Fibroblast of mammary gland (primary cell): ENCODE data around the gene SNX7.

Experiments
- DNase-seq: peaks from one replicate; pipeline ENCODE4 v3.0.0-alpha.2; 2010; ENCODE audit warnings: low read depth
- H3K4me3 ChIP-seq: 2 replicates; pipeline ENCODE4 v1.5.1; 2011; ENCODE audit warnings: low read depth, mild to moderate bottlenecking, low read length, moderate library complexity; ENCODE audit not compliant: control insufficient read depth
- CTCF ChIP-seq: conservative IDR thresholded peaks from 2 replicates; pipeline ENCODE4 v1.5.1; 2011; ENCODE audit warnings: low read depth, low read length, inconsistent platforms; ENCODE audit not compliant: control insufficient read depth, insufficient read depth

Gene SNX7

DNA sequence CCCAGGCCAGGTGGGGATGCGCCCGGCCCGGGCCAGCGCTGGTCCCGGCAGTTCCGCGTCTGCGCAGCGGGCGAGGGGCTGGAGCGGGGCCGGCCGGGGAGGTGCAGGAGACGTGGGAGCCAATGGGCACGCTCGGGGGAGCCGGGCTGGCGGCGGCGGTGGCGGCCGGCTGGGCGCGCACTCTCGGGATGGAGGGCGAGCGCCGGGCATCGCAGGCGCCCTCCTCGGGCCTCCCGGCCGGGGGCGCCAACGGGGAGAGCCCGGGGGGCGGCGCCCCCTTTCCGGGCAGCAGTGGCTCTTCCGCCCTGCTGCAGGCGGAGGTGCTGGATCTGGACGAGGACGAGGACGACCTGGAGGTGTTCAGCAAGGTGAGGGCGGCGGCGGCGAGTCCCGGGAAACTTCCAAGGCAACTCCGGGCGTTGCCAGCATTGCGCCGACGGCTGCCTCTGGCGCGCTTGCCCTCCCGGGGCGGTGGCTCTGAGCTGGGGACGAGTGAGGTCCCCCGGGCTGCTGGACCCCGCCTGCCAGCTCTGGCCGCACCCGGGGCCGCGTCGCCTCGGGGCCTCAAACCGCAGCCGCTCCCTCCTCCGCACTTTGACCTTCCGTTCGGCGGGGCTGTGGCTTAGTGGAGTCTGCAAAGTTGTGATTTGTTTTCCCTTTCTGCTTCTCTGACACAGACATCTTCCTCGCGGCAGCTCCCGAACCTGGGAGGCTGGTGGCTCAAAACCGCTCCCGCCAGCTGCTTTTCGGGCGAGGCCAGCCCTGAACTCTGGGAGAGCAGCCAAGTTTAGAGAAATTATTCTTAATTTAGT is at the start of gene SNX7:
SNX7 (plus strand) TSS at position 178 of the 812 bp plus-strand sequence; CDS start at position 189, 11 bp downstream.
- peak within 1 kb of the TSS; percentile 78 for H3K4me3 ChIP-seq
- no peak for TF ChIP-seq CTCF
- peak; percentile 59 for DNase-seq

DNA sequence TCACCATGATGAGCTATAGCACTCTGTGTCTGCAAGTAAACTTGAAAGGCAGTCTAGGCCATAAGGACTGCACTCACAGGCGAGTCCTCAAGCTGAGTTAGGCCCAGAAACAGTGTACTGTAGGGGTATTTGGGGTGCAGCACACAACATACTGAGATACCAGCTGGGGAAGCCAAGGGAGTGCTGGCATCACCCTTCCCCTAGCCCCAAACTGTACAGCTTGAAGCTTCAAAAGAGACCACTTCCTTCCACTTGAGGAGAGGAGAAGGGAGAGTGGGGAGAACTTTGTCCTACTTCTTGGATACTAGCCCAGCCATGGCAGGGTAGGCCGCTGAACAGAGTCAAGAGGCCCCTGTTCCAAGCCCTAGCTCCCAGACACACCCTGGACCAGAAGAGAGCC is 24.2 kb upstream of the SNX7 start:
- no peak for TF ChIP-seq CTCF
- no peak overlapping the region for H3K4me3 ChIP-seq
- DNase-seq, result no peak

- H3K4me3 ChIP-seq, result no peak overlapping the region
- no peak for DNase-seq
- TF ChIP-seq CTCF, result no peak
Observed at GRCh38 chr1:98638185-98638584, 23.3 kb upstream of the SNX7 start.

DNA sequence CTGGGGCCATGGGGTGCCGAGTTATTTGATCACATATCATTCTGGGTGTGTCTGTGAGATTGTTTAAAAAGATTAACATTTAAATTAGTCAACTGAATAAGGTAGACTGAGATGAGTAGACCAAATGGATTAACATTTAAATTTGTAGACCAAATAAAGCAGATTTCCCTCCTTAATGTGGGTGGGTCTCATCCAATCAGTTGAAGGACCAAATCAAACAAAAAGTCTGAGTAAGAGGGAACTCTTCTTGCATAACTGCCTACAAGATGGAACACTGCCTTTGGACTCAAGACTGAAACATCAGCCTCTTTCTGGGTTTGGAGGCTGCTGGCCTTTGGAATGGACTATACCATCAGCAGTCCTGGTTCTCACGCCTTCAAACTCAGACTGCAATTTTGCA is 17.0 kb upstream of the SNX7 start:
- H3K4me3 ChIP-seq, result no peak overlapping the region
- DNase-seq, result no peak
- TF ChIP-seq CTCF, result no peak

- TF ChIP-seq CTCF, result no peak
- H3K4me3 ChIP-seq, result no peak overlapping the region
- DNase-seq, result no peak
Observed at GRCh38 chr1:98651116-98651632, 10.3 kb upstream of the SNX7 start.

- peak; percentile 50 for DNase-seq
- no peak overlapping the region for H3K4me3 ChIP-seq
- no peak for TF ChIP-seq CTCF
Observed at GRCh38 chr1:98653123-98653522, 8.4 kb upstream of the SNX7 start.
